Measurements from ENCODE around the gene ABHD16A. TPM values are rescaled to one million over a fixed set of nuclear protein-coding genes. Genes with fewer than 3 reads are reported as not detected.

The ABHD16A gene
- polyA plus RNA-seq, 2 of the 4 experiments (the other 2 are of a cell fraction) = 16.6 to 22.3 TPM

- POLR2A ChIA-PET = interaction anchor here (0.7 to 1.0 kb wide), 2 partner anchors 134 to 150 kb away, joined by 3 to 7 read pairs; partner anchors contain the start of genes HSPA1A and HSPA1L
- Histone ChIP-seq H3K4me2 (peak within 1 kb of the TSS; percentile 59), H3K27ac (peak within 1 kb of the TSS in 1 of 2 experiments; percentile 78; a peak in 3 of 6 replicates), H3K4me1 (peaks cover 8% of the 10 kb centered on the region; the same call in 1 of the 3 replicates), H3K9me3 (no peaks in the 10 kb centered on the region), H3K4me3 (peak within 1 kb of the TSS; percentile 22; the same call in 2 of the 3 replicates)
- FAIRE-seq (no peak), DNase-seq (ENCODE audit: low read depth in 1 of 2, low spot score in 1 of 2) (peak; percentile 67 to 83), ATAC-seq (peak; percentile 82 to 90)
- WGBS (ENCODE audit: missing lambda C conversion rate) = 12% methylated on average over 17 of the region's 17 CpGs
- CTCF ChIA-PET = interaction anchor here (0.6 to 4.7 kb wide), 23 partner anchors 9 to 1373 kb away, joined by 3 to 26 read pairs (median 4); partner anchors contain the start of genes DDAH2, SKIC2 and VARS1
- TF ChIP-seq CHD2 (IDR thresholded peaks at IDR 0.05; ENCODE audit: low read length, partially characterized antibody) = no peak
- no peak for TF ChIP-seq E2F6 (IDR thresholded peaks at IDR 0.05; ENCODE audit: borderline replicate concordance, low read depth)
- TF ChIP-seq HOXB13 (CRISPR knock-in tag; IDR thresholded peaks at IDR 0.05; ENCODE audit: low read depth) = no peak
- TF ChIP-seq HOXA7 (CRISPR knock-in tag; IDR thresholded peaks at IDR 0.05) = no peak
- no peak for TF ChIP-seq REST (IDR thresholded peaks at IDR 0.05)
- no peak for TF ChIP-seq ELK1 (IDR thresholded peaks at IDR 0.05; ENCODE audit: low read depth, low read length)
- no peak for TF ChIP-seq EHF (CRISPR knock-in tag; IDR thresholded peaks at IDR 0.05)
- TF ChIP-seq RARB (CRISPR knock-in tag; IDR thresholded peaks at IDR 0.05) = no peak
- no peak for TF ChIP-seq EP300 (IDR thresholded peaks at IDR 0.05)
- TF ChIP-seq CBX2 (IDR thresholded peaks at IDR 0.05; ENCODE audit: borderline replicate concordance, low read depth) = no peak
- TF ChIP-seq CTCF (IDR thresholded peaks at IDR 0.05) = peak; percentile 70
- TF ChIP-seq SMC3 (IDR thresholded peaks at IDR 0.05) = peak; percentile 66
- no peak for TF ChIP-seq ESRRA (IDR thresholded peaks at IDR 0.05; ENCODE audit: borderline replicate concordance, low read length)
- no peak for TF ChIP-seq HDAC2 (IDR thresholded peaks at IDR 0.05)
- no peak for TF ChIP-seq RFX5 (IDR thresholded peaks at IDR 0.05)
- no peak for TF ChIP-seq NR3C1 (IDR thresholded peaks at IDR 0.05)
- TF ChIP-seq ATOH8 (CRISPR knock-in tag; IDR thresholded peaks at IDR 0.05; ENCODE audit: low read depth) = no peak
- TF ChIP-seq RAD21 (conservative IDR thresholded peaks at IDR 0.05 in 1 of 2, IDR thresholded peaks at IDR 0.05 in 1 of 2) = peak; percentile 80 to 90
Measured at GRCh38 chr6:31680226-31681134, 22.6 kb downstream of the ABHD16A start, which contains the start of gene LY6G5C. Gene LY6G5C (minus strand): TSS chr6:31681067. CDS start chr6:31680373, 694 bp downstream.

Measured in A549 (cell line).